Activated T-helper 17 cell treated with anti-CD3 and anti-CD28 coated beads, Interleukin-2, amount 50 U/mL, for 72 hours (primary cell): ENCODE measurements around the gene SRPK1. TPM values are rescaled to one million over a fixed set of nuclear protein-coding genes. Genes with fewer than 3 reads are reported as not detected.
"Not testable (repeated sequence)": the region's sequence is repeated elsewhere in the genome, so short reads cannot be mapped to it uniquely, and the experiment has no call there.

Experiments
- ATAC-seq: fragments of 150-1000 bp; cut with Tn5 transposase; replicated peaks from 2 replicates; pipeline ENCODE4 v1.10.0; 2021; ENCODE audit warnings: mild to moderate bottlenecking, moderate library complexity
- H3K27ac Mint-ChIP-seq: one replicate; pipeline ENCODE4 v1.8.0; 2022; ENCODE audit warnings: mixed read lengths
- H3K27me3 Mint-ChIP-seq: one replicate; pipeline ENCODE4 v1.8.0; 2022; ENCODE audit warnings: mixed read lengths
- H3K36me3 Mint-ChIP-seq: one replicate; pipeline ENCODE4 v1.8.0; 2022; ENCODE audit warnings: low read depth, mild to moderate bottlenecking, mixed read lengths
- H3K4me1 Mint-ChIP-seq: one replicate; pipeline ENCODE4 v1.8.0; 2022; ENCODE audit warnings: mixed read lengths
- H3K4me3 Mint-ChIP-seq: one replicate; pipeline ENCODE4 v1.8.0; 2022; ENCODE audit warnings: mild to moderate bottlenecking, mixed read lengths
- H3K9me3 Mint-ChIP-seq: one replicate; pipeline ENCODE4 v1.8.0; 2022; ENCODE audit warnings: mixed read lengths
- total RNA-seq, 2 donors: library from RNA; stranded (reverse); gene quantifications; one replicate each; pipeline ENCODE4 v1.2.3, GENCODE V29; 2022

The SRPK1 gene
- total RNA-seq, 2 donors from 2014 or later, result 83.5 to 101 TPM

- Mint-ChIP-seq H3K36me3 (no peaks in the 10 kb centered on the region), H3K9me3 (no peaks in the 10 kb centered on the region), H3K27ac (no peak overlapping the region), H3K4me3 (no peak overlapping the region), H3K27me3 (no peaks in the 10 kb centered on the region), H3K4me1 (no peaks in the 10 kb centered on the region)
- ATAC-seq, result no peak
Observed at GRCh38 chr6:35942355-35942754, 21.5 kb upstream of the SRPK1 start.

DNA sequence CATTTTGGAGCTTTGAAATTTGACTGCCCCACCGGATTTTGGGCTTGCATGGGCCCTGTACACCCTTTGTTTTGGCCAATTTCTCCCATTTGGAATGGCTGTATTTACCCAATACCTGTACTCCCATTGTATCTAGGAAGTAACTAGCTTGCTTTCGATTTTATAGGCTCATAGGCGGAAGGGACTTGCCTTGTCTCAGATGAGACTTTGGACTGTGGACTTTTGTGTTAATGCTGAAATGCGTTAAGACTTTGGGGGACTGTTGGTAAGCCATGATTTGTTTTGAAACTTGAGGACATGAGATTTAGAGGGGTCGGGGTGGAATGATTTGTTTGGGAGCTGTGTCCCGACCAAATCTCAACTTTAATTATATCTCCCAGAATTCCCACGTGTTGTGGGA lies 20.3 kb upstream of the SRPK1 start:
- not testable (repeated sequence) for H3K36me3 Mint-ChIP-seq, H3K4me1 Mint-ChIP-seq, ATAC-seq, H3K9me3 Mint-ChIP-seq, H3K4me3 Mint-ChIP-seq, H3K27me3 Mint-ChIP-seq, H3K27ac Mint-ChIP-seq

GRCh38 chr6:35940014-35940413 lies 19.1 kb upstream of the SRPK1 start:
- H3K27ac Mint-ChIP-seq, H3K4me1 Mint-ChIP-seq, H3K4me3 Mint-ChIP-seq, H3K36me3 Mint-ChIP-seq, H3K9me3 Mint-ChIP-seq, ATAC-seq, H3K27me3 Mint-ChIP-seq: not testable (repeated sequence)

DNA sequence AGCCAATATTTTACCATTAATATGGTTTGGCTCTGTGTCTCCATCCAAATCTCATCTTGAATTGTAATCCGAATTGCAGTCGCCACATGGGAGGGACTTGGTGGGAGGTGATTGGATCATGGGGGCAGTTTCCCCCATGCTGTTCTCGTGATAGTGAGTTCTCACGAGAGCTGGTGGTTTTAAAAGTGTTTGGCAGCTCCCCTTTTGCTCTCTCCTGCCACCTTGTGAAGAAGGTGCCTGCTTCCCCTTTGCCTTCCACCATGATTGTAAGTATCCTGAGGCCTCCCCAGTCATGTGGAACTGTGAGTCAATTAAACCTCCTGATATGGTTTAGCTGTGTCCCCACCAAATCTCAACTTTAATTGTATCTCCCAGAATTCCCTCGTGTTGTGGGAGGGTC lies 18.4 kb upstream of the SRPK1 start:
- H3K4me1 Mint-ChIP-seq, H3K36me3 Mint-ChIP-seq, H3K9me3 Mint-ChIP-seq, H3K4me3 Mint-ChIP-seq, H3K27ac Mint-ChIP-seq, ATAC-seq, H3K27me3 Mint-ChIP-seq: not testable (repeated sequence)

GRCh38 chr6:35936681-35937359 lies 15.9 kb upstream of the SRPK1 start:
- peaks cover 3% of the 10 kb centered on the region for H3K27me3 Mint-ChIP-seq
- H3K36me3 Mint-ChIP-seq, result no peaks in the 10 kb centered on the region
- H3K27ac Mint-ChIP-seq, result no peak overlapping the region
- no peak for ATAC-seq
- H3K4me3 Mint-ChIP-seq, result no peak overlapping the region
- no peaks in the 10 kb centered on the region for H3K4me1 Mint-ChIP-seq
- no peaks in the 10 kb centered on the region for H3K9me3 Mint-ChIP-seq

DNA sequence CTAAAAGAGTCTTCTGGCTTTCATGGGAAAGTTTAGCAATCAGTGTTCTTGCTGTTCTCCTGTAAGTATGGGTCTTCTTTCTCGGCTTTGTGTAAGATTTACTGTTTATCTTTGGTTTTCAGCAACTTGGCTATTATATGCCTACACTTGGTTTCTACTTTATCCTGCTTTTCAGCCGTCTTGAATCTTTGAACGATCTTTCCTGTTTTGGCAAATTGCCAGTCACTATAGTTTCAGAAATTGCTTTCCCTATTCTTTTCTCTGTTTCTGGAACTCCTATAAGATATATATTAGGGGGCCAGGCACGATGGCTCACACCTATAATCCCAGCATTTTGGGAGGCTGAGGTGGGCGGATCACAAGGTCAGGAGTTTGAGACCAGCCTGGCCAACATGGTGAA lies 14.6 kb upstream of the SRPK1 start:
- Mint-ChIP-seq H3K27me3 (peaks cover 3% of the 10 kb centered on the region), H3K36me3 (no peaks in the 10 kb centered on the region), H3K4me3 (no peak overlapping the region), H3K9me3 (no peaks in the 10 kb centered on the region), H3K27ac (no peak overlapping the region), H3K4me1 (no peaks in the 10 kb centered on the region)
- ATAC-seq, result no peak

DNA sequence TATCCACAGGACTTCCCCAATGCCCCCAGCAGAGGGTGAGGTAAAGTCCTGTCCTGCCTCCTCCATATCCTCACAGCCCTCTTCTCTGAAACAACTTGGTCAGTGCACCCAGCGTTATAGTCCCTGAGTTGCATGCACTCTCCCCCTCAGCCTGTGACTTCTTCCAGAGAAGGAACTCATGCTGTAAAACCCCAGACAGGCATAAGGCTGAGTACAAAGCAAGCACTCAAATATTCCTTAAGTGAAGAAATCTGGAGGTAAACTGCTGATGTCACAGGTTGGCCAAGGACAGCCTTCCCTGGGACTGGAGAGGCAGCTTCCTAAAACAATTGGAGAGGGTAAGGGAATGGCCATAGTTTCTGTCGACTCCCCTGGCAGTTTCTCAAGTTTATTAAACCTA lies 12.9 kb upstream of the SRPK1 start:
- no peak overlapping the region for H3K4me3 Mint-ChIP-seq
- ATAC-seq, result no peak
- no peak overlapping the region for H3K27ac Mint-ChIP-seq
- H3K4me1 Mint-ChIP-seq, result no peaks in the 10 kb centered on the region
- no peaks in the 10 kb centered on the region for H3K36me3 Mint-ChIP-seq
- H3K9me3 Mint-ChIP-seq, result no peaks in the 10 kb centered on the region
- H3K27me3 Mint-ChIP-seq, result peaks cover 3% of the 10 kb centered on the region

GRCh38 chr6:35931873-35932272 lies 11.0 kb upstream of the SRPK1 start:
- not testable (repeated sequence) for H3K27ac Mint-ChIP-seq, H3K4me3 Mint-ChIP-seq, ATAC-seq

GRCh38 chr6:35931120-35931561 lies 10.2 kb upstream of the SRPK1 start:
- no peaks in the 10 kb centered on the region for H3K9me3 Mint-ChIP-seq
- H3K27ac Mint-ChIP-seq, result no peak overlapping the region
- ATAC-seq, result no peak
- H3K4me1 Mint-ChIP-seq, result no peaks in the 10 kb centered on the region
- H3K4me3 Mint-ChIP-seq, result no peak overlapping the region
- H3K36me3 Mint-ChIP-seq, result no peaks in the 10 kb centered on the region
- H3K27me3 Mint-ChIP-seq, result no peaks in the 10 kb centered on the region

More at GRCh38 chr6:35931873-35932272, 11.0 kb upstream of the SRPK1 start:
- not testable (repeated sequence) for H3K27me3 Mint-ChIP-seq, H3K4me1 Mint-ChIP-seq, H3K9me3 Mint-ChIP-seq, H3K36me3 Mint-ChIP-seq

GRCh38 chr6:35929601-35930000 lies 8.7 kb upstream of the SRPK1 start:
- no peak overlapping the region for H3K27ac Mint-ChIP-seq
- H3K27me3 Mint-ChIP-seq, result no peaks in the 10 kb centered on the region
- no peaks in the 10 kb centered on the region for H3K9me3 Mint-ChIP-seq
- H3K4me1 Mint-ChIP-seq, result no peaks in the 10 kb centered on the region
- no peaks in the 10 kb centered on the region for H3K36me3 Mint-ChIP-seq
- no peak for ATAC-seq
- no peak overlapping the region for H3K4me3 Mint-ChIP-seq

GRCh38 chr6:35926509-35927215 lies 5.8 kb upstream of the SRPK1 start:
- no peak for ATAC-seq
- Mint-ChIP-seq H3K4me3 (no peak overlapping the region), H3K27ac (no peak overlapping the region), H3K4me1 (no peaks in the 10 kb centered on the region), H3K36me3 (no peaks in the 10 kb centered on the region), H3K27me3 (no peaks in the 10 kb centered on the region), H3K9me3 (no peaks in the 10 kb centered on the region)

DNA sequence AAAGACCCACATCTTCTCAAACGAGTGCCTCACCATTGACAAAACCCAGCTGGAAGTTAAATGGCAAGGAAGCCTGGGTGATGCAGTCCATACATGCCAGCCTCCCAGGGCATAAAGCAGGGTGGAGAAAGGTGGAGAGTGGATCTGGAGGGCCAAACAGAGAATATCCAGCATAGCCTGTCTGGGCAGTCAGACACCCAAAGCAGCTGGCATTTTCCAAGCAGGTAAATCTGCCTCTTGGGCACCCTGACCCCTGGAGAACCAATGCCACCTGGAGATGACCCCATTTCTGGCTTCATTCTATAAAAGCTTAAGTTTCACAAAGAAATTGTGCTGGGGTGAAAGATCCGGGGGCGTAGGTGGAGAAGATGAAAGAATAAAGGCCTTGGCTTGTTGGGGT lies 5.1 kb upstream of the SRPK1 start:
- H3K4me1 Mint-ChIP-seq, result no peaks in the 10 kb centered on the region
- H3K9me3 Mint-ChIP-seq, result no peaks in the 10 kb centered on the region
- no peak overlapping the region for H3K27ac Mint-ChIP-seq
- no peaks in the 10 kb centered on the region for H3K36me3 Mint-ChIP-seq
- no peaks in the 10 kb centered on the region for H3K27me3 Mint-ChIP-seq
- no peak for ATAC-seq
- no peak overlapping the region for H3K4me3 Mint-ChIP-seq

GRCh38 chr6:35924146-35924545 lies 3.2 kb upstream of the SRPK1 start:
- Mint-ChIP-seq H3K27me3 (no peaks in the 10 kb centered on the region), H3K9me3 (no peaks in the 10 kb centered on the region), H3K36me3 (peaks cover 10% of the 10 kb centered on the region), H3K27ac (no peak overlapping the region), H3K4me3 (no peak overlapping the region), H3K4me1 (peaks cover 1% of the 10 kb centered on the region)
- ATAC-seq, result no peak

DNA sequence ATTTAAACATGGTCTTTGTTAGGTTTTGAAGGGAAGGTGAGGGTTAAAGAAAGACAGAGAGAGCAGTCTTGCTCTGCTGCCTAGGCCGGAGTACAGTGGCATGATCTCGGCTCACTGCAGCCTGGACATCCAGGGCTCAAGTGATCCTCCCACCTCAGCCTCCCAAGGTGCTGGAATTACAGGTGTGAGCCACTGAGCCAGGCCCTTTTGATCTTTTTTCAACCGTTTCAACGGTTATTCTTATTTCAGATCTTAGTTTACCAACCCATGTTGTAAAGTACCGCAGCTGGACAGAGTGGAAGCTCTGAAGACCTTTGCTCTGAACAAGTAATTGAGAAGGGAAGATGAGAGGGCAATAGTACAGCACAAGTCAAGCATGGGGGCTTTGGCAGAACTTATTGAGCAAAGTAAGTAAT lies 1.2 kb upstream of the SRPK1 start:
- Mint-ChIP-seq H3K9me3 (no peaks in the 10 kb centered on the region), H3K27ac (no peak overlapping the region), H3K4me1 (peaks cover 13% of the 10 kb centered on the region), H3K27me3 (no peaks in the 10 kb centered on the region), H3K36me3 (peaks cover 30% of the 10 kb centered on the region), H3K4me3 (peak overlapping the region; percentile 96)
- no peak for ATAC-seq
